Measurements from ENCODE around the gene FUT9. TPM values are rescaled to one million over a fixed set of nuclear protein-coding genes. Genes with fewer than 3 reads are reported as not detected.

Gene FUT9
- total and polyA plus RNA-seq, 2 of the 8 experiments (the other 6 are each of a cell fraction or from before 2014, with no cell fraction given), result 0.85 to 4.9 TPM

GRCh38 chr6:96001891-96002575, 13.7 kb upstream of the FUT9 start (continued):
- TF ChIP-seq POLR2AphosphoS5 (IDR thresholded peaks at IDR 0.05; ENCODE audit: low read depth, low read length) (no peak), SIX5 (IDR thresholded peaks at IDR 0.05; ENCODE audit: low read depth, low read length) (no peak), CEBPB (IDR thresholded peaks at IDR 0.05; ENCODE audit: low read depth, low read length) (no peak)
